ENCODE measurements around the gene BOD1.

BOD1 gene

GRCh38 chr5:173616577-173617118, at the start of gene BOD1:
Gene BOD1 (minus strand): TSS chr5:173616650. CDS start chr5:173616436, 214 bp downstream.
- DNase-seq (ENCODE audit: low spot score): peak; percentile 99

- DNase-seq (ENCODE audit: low spot score): no peak
These were observed 48.9 kb upstream of the BOD1 start for GRCh38 chr5:173665326-173665725.

GRCh38 chr5:173664154-173664526, 47.7 kb upstream of the BOD1 start:
- DNase-seq (ENCODE audit: low spot score): no peak

- DNase-seq (ENCODE audit: low spot score): no peak
These were observed 47.1 kb upstream of the BOD1 start for GRCh38 chr5:173663352-173664153.

- no peak for DNase-seq (ENCODE audit: low spot score)
These were observed 46.3 kb upstream of the BOD1 start for GRCh38 chr5:173662581-173663351.

GRCh38 chr5:173660481-173661280, 44.2 kb upstream of the BOD1 start:
- no peak for DNase-seq (ENCODE audit: low spot score)

GRCh38 chr5:173659423-173659822, 43.0 kb upstream of the BOD1 start:
- no peak for DNase-seq (ENCODE audit: low spot score)

GRCh38 chr5:173657741-173658356, 41.4 kb upstream of the BOD1 start:
- no peak for DNase-seq (ENCODE audit: low spot score)

- no peak for DNase-seq (ENCODE audit: low spot score)
These were observed 38.8 kb upstream of the BOD1 start for GRCh38 chr5:173655196-173655797.

- no peak for DNase-seq (ENCODE audit: low spot score)
These were observed 37.5 kb upstream of the BOD1 start for GRCh38 chr5:173653822-173654523.

GRCh38 chr5:173648308-173648866, 31.9 kb upstream of the BOD1 start:
- no peak for DNase-seq (ENCODE audit: low spot score)

GRCh38 chr5:173646692-173647091, 30.2 kb upstream of the BOD1 start:
- DNase-seq (ENCODE audit: low spot score): no peak

GRCh38 chr5:173645890-173646574, 29.6 kb upstream of the BOD1 start:
- no peak for DNase-seq (ENCODE audit: low spot score)

GRCh38 chr5:173645437-173645807, 29.0 kb upstream of the BOD1 start:
- DNase-seq (ENCODE audit: low spot score): no peak

- no peak for DNase-seq (ENCODE audit: low spot score)
These were observed 28.4 kb upstream of the BOD1 start for GRCh38 chr5:173644673-173645436.

GRCh38 chr5:173643964-173644363, 27.5 kb upstream of the BOD1 start:
- DNase-seq (ENCODE audit: low spot score): no peak

- DNase-seq (ENCODE audit: low spot score): no peak
These were observed 26.5 kb upstream of the BOD1 start for GRCh38 chr5:173642895-173643481.

GRCh38 chr5:173642191-173642816, 25.9 kb upstream of the BOD1 start:
- DNase-seq (ENCODE audit: low spot score): no peak
